ENCODE results near the gene SCARB1.

The SCARB1 gene

GRCh38 chr12:124817076-124818000 is 46.3 kb downstream of the SCARB1 start:
- no peak overlapping the region for H2BK15ac ChIP-seq (replicated peaks; ENCODE audit: low read depth)
- H3K4me1 ChIP-seq (ENCODE audit: control insufficient read depth, low read depth, low read length): no peaks in the 10 kb centered on the region
- H3K79me1 ChIP-seq (ENCODE audit: low read length): peaks cover 23% of the 10 kb centered on the region
- H4K8ac ChIP-seq (ENCODE audit: low read depth, low read length): no peak overlapping the region
- no peak overlapping the region for H2BK5ac ChIP-seq (ENCODE audit: low read length)
- no peak overlapping the region for H3K4ac ChIP-seq (ENCODE audit: low read depth, low read length)
- H3K79me2 ChIP-seq (ENCODE audit: control insufficient read depth, insufficient read depth, low read length): peaks cover 5% of the 10 kb centered on the region
- H2AK5ac ChIP-seq (ENCODE audit: low read length): no peak overlapping the region
- no peaks in the 10 kb centered on the region for H3K36me3 ChIP-seq (ENCODE audit: control insufficient read depth, insufficient read depth, low read length)
- H3K23ac ChIP-seq (ENCODE audit: low read length): no peak overlapping the region
- no peak overlapping the region for H4K5ac ChIP-seq (ENCODE audit: low read length)
- H2BK120ac ChIP-seq (ENCODE audit: low read depth, low read length): no peak overlapping the region
- no peak overlapping the region for H3K56ac ChIP-seq (ENCODE audit: low read length)
- no peaks in the 10 kb centered on the region for H3K27me3 ChIP-seq (ENCODE audit: insufficient read depth, low read length, poor library complexity)
- H3K18ac ChIP-seq (ENCODE audit: low read length): no peak overlapping the region
- DNase-seq: no peak
- H3K4me3 ChIP-seq (ENCODE audit: low read length): no peak overlapping the region
- H3K4me2 ChIP-seq (ENCODE audit: low read length): no peak overlapping the region
- H3K27ac ChIP-seq (ENCODE audit: low read depth, low read length): no peak overlapping the region
- no peak overlapping the region for H3K9ac ChIP-seq (ENCODE audit: low read length)
- no CpG with 5 or more reads among the region's 31 CpGs for WGBS (ENCODE audit: extremely low coverage, insufficient coverage, low lambda C conversion rate)

- H3K36me3 ChIP-seq (ENCODE audit: control insufficient read depth, insufficient read depth, low read length): no peaks in the 10 kb centered on the region
- H3K4ac ChIP-seq (ENCODE audit: low read depth, low read length): no peak overlapping the region
- no peak overlapping the region for H3K4me2 ChIP-seq (ENCODE audit: low read length)
- H3K27ac ChIP-seq (ENCODE audit: low read depth, low read length): no peak overlapping the region
- H3K23ac ChIP-seq (ENCODE audit: low read length): no peak overlapping the region
- no peak overlapping the region for H2AK5ac ChIP-seq (ENCODE audit: low read length)
- WGBS (ENCODE audit: extremely low coverage, insufficient coverage, low lambda C conversion rate): no CpG with 5 or more reads among the region's 15 CpGs
- H3K4me3 ChIP-seq (ENCODE audit: low read length): no peak overlapping the region
- no peak overlapping the region for H4K5ac ChIP-seq (ENCODE audit: low read length)
- H3K79me2 ChIP-seq (ENCODE audit: control insufficient read depth, insufficient read depth, low read length): peaks cover 3% of the 10 kb centered on the region
- no peaks in the 10 kb centered on the region for H3K27me3 ChIP-seq (ENCODE audit: insufficient read depth, low read length, poor library complexity)
- no peak overlapping the region for H2BK120ac ChIP-seq (ENCODE audit: low read depth, low read length)
- H3K4me1 ChIP-seq (ENCODE audit: control insufficient read depth, low read depth, low read length): no peaks in the 10 kb centered on the region
- peaks cover 16% of the 10 kb centered on the region for H3K79me1 ChIP-seq (ENCODE audit: low read length)
- H2BK15ac ChIP-seq (replicated peaks; ENCODE audit: low read depth): no peak overlapping the region
- H3K56ac ChIP-seq (ENCODE audit: low read length): no peak overlapping the region
- DNase-seq: no peak
- no peak overlapping the region for H2BK5ac ChIP-seq (ENCODE audit: low read length)
- no peak overlapping the region for H4K8ac ChIP-seq (ENCODE audit: low read depth, low read length)
- H3K18ac ChIP-seq (ENCODE audit: low read length): no peak overlapping the region
- no peak overlapping the region for H3K9ac ChIP-seq (ENCODE audit: low read length)
These were observed 47.3 kb downstream of the SCARB1 start for GRCh38 chr12:124816295-124816854.

GRCh38 chr12:124814741-124815613 is 48.7 kb downstream of the SCARB1 start:
- no peak overlapping the region for H3K4me2 ChIP-seq (ENCODE audit: low read length)
- WGBS (ENCODE audit: extremely low coverage, insufficient coverage, low lambda C conversion rate): no CpG with 5 or more reads among the region's 38 CpGs
- H2BK120ac ChIP-seq (ENCODE audit: low read depth, low read length): no peak overlapping the region
- no peak overlapping the region for H3K23ac ChIP-seq (ENCODE audit: low read length)
- peaks cover 1% of the 10 kb centered on the region for H3K79me2 ChIP-seq (ENCODE audit: control insufficient read depth, insufficient read depth, low read length)
- H3K79me1 ChIP-seq (ENCODE audit: low read length): peaks cover 9% of the 10 kb centered on the region
- no peak for DNase-seq
- H3K4me3 ChIP-seq (ENCODE audit: low read length): no peak overlapping the region
- H3K27me3 ChIP-seq (ENCODE audit: insufficient read depth, low read length, poor library complexity): no peaks in the 10 kb centered on the region
- no peak overlapping the region for H3K56ac ChIP-seq (ENCODE audit: low read length)
- no peak overlapping the region for H4K8ac ChIP-seq (ENCODE audit: low read depth, low read length)
- no peaks in the 10 kb centered on the region for H3K4me1 ChIP-seq (ENCODE audit: control insufficient read depth, low read depth, low read length)
- H3K4ac ChIP-seq (ENCODE audit: low read depth, low read length): no peak overlapping the region
- H3K36me3 ChIP-seq (ENCODE audit: control insufficient read depth, insufficient read depth, low read length): no peaks in the 10 kb centered on the region
- H3K27ac ChIP-seq (ENCODE audit: low read depth, low read length): no peak overlapping the region
- no peak overlapping the region for H4K5ac ChIP-seq (ENCODE audit: low read length)
- no peak overlapping the region for H3K9ac ChIP-seq (ENCODE audit: low read length)
- H2BK5ac ChIP-seq (ENCODE audit: low read length): no peak overlapping the region
- H3K18ac ChIP-seq (ENCODE audit: low read length): no peak overlapping the region
- H2AK5ac ChIP-seq (ENCODE audit: low read length): no peak overlapping the region
- H2BK15ac ChIP-seq (replicated peaks; ENCODE audit: low read depth): no peak overlapping the region

GRCh38 chr12:124813782-124814181 is 49.9 kb downstream of the SCARB1 start:
- no peak overlapping the region for H2AK5ac ChIP-seq (ENCODE audit: low read length)
- H4K5ac ChIP-seq (ENCODE audit: low read length): no peak overlapping the region
- no peak overlapping the region for H3K4ac ChIP-seq (ENCODE audit: low read depth, low read length)
- no peak overlapping the region for H3K27ac ChIP-seq (ENCODE audit: low read depth, low read length)
- no CpG with 5 or more reads among the region's 3 CpGs for WGBS (ENCODE audit: extremely low coverage, insufficient coverage, low lambda C conversion rate)
- no peak overlapping the region for H3K18ac ChIP-seq (ENCODE audit: low read length)
- no peak overlapping the region for H2BK15ac ChIP-seq (replicated peaks; ENCODE audit: low read depth)
- no peak overlapping the region for H2BK120ac ChIP-seq (ENCODE audit: low read depth, low read length)
- H3K79me2 ChIP-seq (ENCODE audit: control insufficient read depth, insufficient read depth, low read length): no peaks in the 10 kb centered on the region
- no peak for DNase-seq
- no peak overlapping the region for H3K4me2 ChIP-seq (ENCODE audit: low read length)
- H3K27me3 ChIP-seq (ENCODE audit: insufficient read depth, low read length, poor library complexity): no peaks in the 10 kb centered on the region
- H3K23ac ChIP-seq (ENCODE audit: low read length): no peak overlapping the region
- no peak overlapping the region for H3K56ac ChIP-seq (ENCODE audit: low read length)
- H3K79me1 ChIP-seq (ENCODE audit: low read length): peaks cover 3% of the 10 kb centered on the region
- no peak overlapping the region for H3K9ac ChIP-seq (ENCODE audit: low read length)
- no peaks in the 10 kb centered on the region for H3K4me1 ChIP-seq (ENCODE audit: control insufficient read depth, low read depth, low read length)
- H3K4me3 ChIP-seq (ENCODE audit: low read length): no peak overlapping the region
- H4K8ac ChIP-seq (ENCODE audit: low read depth, low read length): no peak overlapping the region
- no peaks in the 10 kb centered on the region for H3K36me3 ChIP-seq (ENCODE audit: control insufficient read depth, insufficient read depth, low read length)
- no peak overlapping the region for H2BK5ac ChIP-seq (ENCODE audit: low read length)

GRCh38 chr12:124812979-124813378 is 50.7 kb downstream of the SCARB1 start:
- H3K79me2 ChIP-seq (ENCODE audit: control insufficient read depth, insufficient read depth, low read length): no peaks in the 10 kb centered on the region
- no peaks in the 10 kb centered on the region for H3K4me1 ChIP-seq (ENCODE audit: control insufficient read depth, low read depth, low read length)
- H2BK15ac ChIP-seq (replicated peaks; ENCODE audit: low read depth): no peak overlapping the region
- H2BK120ac ChIP-seq (ENCODE audit: low read depth, low read length): no peak overlapping the region
- H3K27ac ChIP-seq (ENCODE audit: low read depth, low read length): no peak overlapping the region
- no peak overlapping the region for H3K4ac ChIP-seq (ENCODE audit: low read depth, low read length)
- no peak overlapping the region for H2BK5ac ChIP-seq (ENCODE audit: low read length)
- H3K56ac ChIP-seq (ENCODE audit: low read length): no peak overlapping the region
- no peak overlapping the region for H4K8ac ChIP-seq (ENCODE audit: low read depth, low read length)
- H3K9ac ChIP-seq (ENCODE audit: low read length): no peak overlapping the region
- H3K4me3 ChIP-seq (ENCODE audit: low read length): no peak overlapping the region
- no peak overlapping the region for H2AK5ac ChIP-seq (ENCODE audit: low read length)
- no peak for DNase-seq
- no peak overlapping the region for H3K18ac ChIP-seq (ENCODE audit: low read length)
- H3K4me2 ChIP-seq (ENCODE audit: low read length): no peak overlapping the region
- no peak overlapping the region for H4K5ac ChIP-seq (ENCODE audit: low read length)
- H3K79me1 ChIP-seq (ENCODE audit: low read length): peaks cover 2% of the 10 kb centered on the region
- H3K36me3 ChIP-seq (ENCODE audit: control insufficient read depth, insufficient read depth, low read length): no peaks in the 10 kb centered on the region
- no CpG with 5 or more reads among the region's 2 CpGs for WGBS (ENCODE audit: extremely low coverage, insufficient coverage, low lambda C conversion rate)
- no peak overlapping the region for H3K23ac ChIP-seq (ENCODE audit: low read length)
- no peaks in the 10 kb centered on the region for H3K27me3 ChIP-seq (ENCODE audit: insufficient read depth, low read length, poor library complexity)

All from mesendoderm (in vitro differentiated cells).